Common myeloid progenitor, CD34-positive (primary cell): Measurements from ENCODE around the gene TOP1.
A peak's percentile ranks its signal among the peaks of the same experiment; 100 is the strongest.

Experiments used
- CTCF ChIA-PET: fragments of 350-600 bp; sonication (Branson Sonifier 250); formaldehyde crosslinking; loops from one replicate; lab custom pipeline; 2021; ENCODE audit warnings: antibody characterized with exemption; lab: Charles Lee
- POLR2A ChIA-PET: fragments of 350-600 bp; sonication (Branson Sonifier 250); formaldehyde crosslinking; loops from one replicate; lab custom pipeline; 2021; ENCODE audit warnings: antibody characterized with exemption; lab: Charles Lee
- DNase-seq, 3 donors: peaks; one replicate each; pipeline versions ENCODE4 v3.0.0 to v3.0.0-alpha.2; 2013
- H3K27ac ChIP-seq, 2 experiments: 1 replicate in 1 of 2; 2 replicates in 1 of 2; pipeline ENCODE4 v1.7.0; 2013; ENCODE audit warnings: inconsistent platforms in 2 of 2, low read length in 2 of 2, mild to moderate bottlenecking in 2 of 2, low read depth in 1 of 2, moderate library complexity in 1 of 2; ENCODE audit not compliant: severe bottlenecking in 2 of 2, insufficient read depth in 1 of 2, poor library complexity in 1 of 2
- H3K27me3 ChIP-seq, 5 experiments: replicated peaks in 2 of 5; 1 replicate in 3 of 5; 2 replicates in 2 of 5; pipeline versions ENCODE4 v1.6.1 to v1.7.0; 2013; ENCODE audit warnings: low read length in 4 of 5, mild to moderate bottlenecking in 2 of 5, moderate library complexity in 2 of 5, inconsistent platforms in 1 of 5; ENCODE audit not compliant: insufficient read depth in 5 of 5, control insufficient read depth in 4 of 5
- H3K36me3 ChIP-seq, 4 experiments: 1 replicate in 2 of 4; 2 replicates in 2 of 4; pipeline versions ENCODE4 v1.6.1 to v1.7.0; 2013; ENCODE audit warnings: low read length in 3 of 4, control low read depth in 1 of 4, mild to moderate bottlenecking in 1 of 4; ENCODE audit not compliant: control insufficient read depth in 4 of 4, insufficient read depth in 4 of 4
- H3K4me1 ChIP-seq, 4 experiments: 1 replicate in 3 of 4; 2 replicates in 1 of 4; pipeline versions ENCODE4 v1.6.1 to v1.7.1; 2013; ENCODE audit warnings: low read length in 3 of 4, mild to moderate bottlenecking in 3 of 4, control low read depth in 1 of 4, inconsistent platforms in 1 of 4, moderate library complexity in 1 of 4; ENCODE audit not compliant: control insufficient read depth in 4 of 4, insufficient read depth in 4 of 4; ENCODE audit errors: control extremely low read depth in 1 of 4
- H3K4me3 ChIP-seq, 7 experiments: 1 replicate in 4 of 7; 2 replicates in 3 of 7; pipeline versions ENCODE4 v1.5.1 to v1.7.0; 2013; ENCODE audit warnings: mild to moderate bottlenecking in 7 of 7, low read length in 6 of 7, moderate library complexity in 6 of 7, inconsistent platforms in 2 of 7, low read depth in 2 of 7, control low read depth in 1 of 7; ENCODE audit not compliant: insufficient read depth in 4 of 7, control insufficient read depth in 1 of 7; ENCODE audit errors: extremely low read depth in 1 of 7
- H3K9me3 ChIP-seq, 5 experiments: 1 replicate in 4 of 5; 2 replicates in 1 of 5; pipeline versions ENCODE4 v1.6.1 to v1.7.1; 2013; ENCODE audit warnings: low read length in 4 of 5, mild to moderate bottlenecking in 2 of 5, inconsistent platforms in 1 of 5, low read depth in 1 of 5, moderate library complexity in 1 of 5; ENCODE audit not compliant: control insufficient read depth in 4 of 5, insufficient read depth in 2 of 5; ENCODE audit errors: control extremely low read depth in 1 of 5
- WGBS: methylation state at CpG from one replicate; pipeline ENCODE4 v1.1.5; 2013; ENCODE audit not compliant: insufficient coverage; 5-methylcytosine and 5-hydroxymethylcytosine counted together

The TOP1 gene

DNA sequence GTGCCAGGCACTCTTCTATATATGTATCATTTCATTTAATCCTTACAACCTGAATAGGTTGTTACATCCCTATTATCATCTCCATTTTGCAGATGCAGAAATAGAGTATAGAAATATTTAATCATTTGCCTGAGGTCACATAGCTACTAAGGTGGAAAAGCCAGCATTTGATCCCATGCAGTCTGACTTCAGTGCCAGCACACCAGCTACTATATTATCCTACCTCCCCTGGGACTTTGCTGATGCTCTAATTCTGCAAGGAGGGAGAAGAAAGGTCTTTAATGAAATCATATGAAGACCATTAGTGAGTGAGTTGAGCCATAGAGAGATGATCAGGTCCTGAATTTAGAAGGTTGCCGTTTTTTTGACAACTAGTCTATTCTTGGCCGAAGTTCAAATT is 53.7 kb downstream of the TOP1 start:
- no peak overlapping the region for H3K27ac ChIP-seq
- no peak for DNase-seq
- H3K4me3 ChIP-seq = no peak overlapping the region
- peaks cover 10 to 67% (median 28%) of the 10 kb centered on the region in 4 experiments for H3K36me3 ChIP-seq
- H3K27me3 ChIP-seq = no peaks in the 10 kb centered on the region
- ChIA-PET CTCF (interaction anchor here (0.9 to 2.7 kb wide), 5 partner anchors 10 to 91 kb away, joined by 3 to 10 read pairs (median 4); no protein-coding TSS in a partner anchor), POLR2A (no interaction called here)
- H3K9me3 ChIP-seq = no peaks in the 10 kb centered on the region
- H3K4me1 ChIP-seq = peaks cover 11 to 57% (median 25%) of the 10 kb centered on the region in 4 experiments
- WGBS = no CpG with 5 or more reads among the region's 2 CpGs

DNA sequence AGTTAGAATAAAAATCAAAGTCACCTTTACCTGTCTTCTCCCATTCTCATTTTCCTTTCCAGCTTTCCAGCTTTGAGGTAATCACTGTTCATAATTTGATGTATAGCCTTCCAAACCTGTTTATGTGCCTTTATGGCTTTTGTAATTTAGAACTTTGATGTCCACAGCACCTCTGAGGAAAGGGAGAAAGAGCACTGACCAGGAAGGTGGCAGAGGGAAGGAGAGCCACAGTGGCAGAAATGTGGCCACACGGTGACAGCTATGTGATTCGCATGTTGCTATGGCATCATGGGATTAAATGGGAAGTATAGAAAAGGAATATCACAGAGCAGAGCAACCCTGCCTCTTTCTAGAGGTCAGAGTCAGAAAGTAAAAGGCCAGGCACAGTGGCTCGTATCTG is 57.0 kb downstream of the TOP1 start:
- Histone ChIP-seq H3K36me3 (peaks cover 12 to 62% (median 21%) of the 10 kb centered on the region in 4 experiments), H3K4me1 (peaks cover 16 to 54% (median 29%) of the 10 kb centered on the region in 4 experiments), H3K27me3 (no peaks in the 10 kb centered on the region), H3K9me3 (no peaks in the 10 kb centered on the region), H3K27ac (no peak overlapping the region), H3K4me3 (no peak overlapping the region)
- WGBS = 97% methylated on average over 3 of the region's 3 CpGs
- CTCF ChIA-PET = interaction anchor here (0.8 to 3.5 kb wide), 6 partner anchors 9 to 117 kb away, joined by 3 to 22 read pairs (median 9); no protein-coding TSS in a partner anchor
- DNase-seq = no peak
- POLR2A ChIA-PET = no interaction called here

DNA sequence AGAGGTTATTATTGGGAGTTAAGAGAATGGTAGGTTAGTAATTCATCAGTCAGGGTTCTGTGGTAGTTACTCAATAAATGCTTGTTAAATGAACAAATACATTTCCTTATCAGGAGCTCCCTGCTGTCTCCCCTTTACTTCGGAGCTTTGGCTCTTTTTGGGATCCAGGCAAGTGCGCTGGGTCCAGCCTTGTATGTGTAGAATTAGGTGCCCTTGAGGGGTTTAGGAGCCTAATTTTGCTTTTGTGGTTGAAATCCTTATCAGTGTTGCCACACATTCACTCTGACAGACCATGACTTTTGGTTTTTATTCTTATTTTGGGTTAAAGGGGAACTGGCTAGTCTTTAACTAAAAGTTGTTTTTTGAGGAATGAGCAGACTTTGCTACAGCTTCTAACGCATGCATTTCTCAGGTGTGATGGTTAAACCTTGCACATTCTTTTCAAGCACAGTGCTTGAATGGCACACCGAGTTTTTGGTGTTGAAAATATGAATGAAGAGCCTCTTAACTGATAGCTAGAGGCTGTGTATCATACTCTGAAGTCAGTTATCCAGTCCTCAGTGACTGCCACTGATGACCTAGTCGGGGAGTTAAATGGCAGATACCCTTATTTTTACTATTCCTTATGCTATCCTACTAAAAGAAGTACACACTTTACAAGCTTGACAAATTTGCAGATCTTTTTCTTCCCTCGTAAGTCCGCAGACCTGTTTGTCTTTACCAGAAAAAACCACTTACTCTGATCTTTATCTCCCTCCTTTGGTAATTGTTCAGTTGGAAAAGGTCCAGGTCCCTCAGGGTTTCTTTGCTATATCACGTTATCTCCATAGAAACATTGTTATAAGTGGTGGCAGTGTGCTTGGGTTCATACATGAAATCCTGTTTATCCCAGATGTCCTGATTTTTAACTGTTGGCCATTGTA is 58.0 kb downstream of the TOP1 start:
- WGBS = 5% methylated on average over 3 of the region's 8 CpGs
- Histone ChIP-seq H3K27ac (peak overlapping the region; percentile 55 to 79), H3K4me1 (peaks cover 16 to 43% (median 24%) of the 10 kb centered on the region in 4 experiments), H3K36me3 (peaks cover 5 to 52% (median 19%) of the 10 kb centered on the region in 4 experiments), H3K27me3 (no peaks in the 10 kb centered on the region), H3K9me3 (no peaks in the 10 kb centered on the region), H3K4me3 (peak overlapping the region in 4 of 7 experiments; percentile 21 to 63 (median 33))
- POLR2A ChIA-PET = interaction anchor here (1.3 kb wide), 1 partner anchor 95 kb away, joined by 5 read pairs; no protein-coding TSS in a partner anchor
- peak; percentile 80 to 95 (median 92) for DNase-seq
- CTCF ChIA-PET = interaction anchor here (0.9 to 3.5 kb wide), 12 partner anchors 9 to 120 kb away, joined by 3 to 22 read pairs (median 4); no protein-coding TSS in a partner anchor

- no peaks in the 10 kb centered on the region for H3K27me3 ChIP-seq
- WGBS = no CpG with 5 or more reads among the region's 1 CpG
- peak overlapping the region in 2 of 7 experiments; percentile 40 to 63 for H3K4me3 ChIP-seq
- DNase-seq = no peak
- no peaks in the 10 kb centered on the region for H3K9me3 ChIP-seq
- ChIA-PET CTCF (interaction anchor here (0.9 to 3.5 kb wide), 7 partner anchors 8 to 121 kb away, joined by 3 to 22 read pairs (median 9); no protein-coding TSS in a partner anchor), POLR2A (interaction anchor here (1.2 to 1.3 kb wide), 2 partner anchors 96 to 101 kb away, joined by 3 to 5 read pairs; no protein-coding TSS in a partner anchor)
- H3K4me1 ChIP-seq = peaks cover 16 to 39% (median 24%) of the 10 kb centered on the region in 4 experiments
- peaks cover 11 to 52% (median 19%) of the 10 kb centered on the region in 4 experiments for H3K36me3 ChIP-seq
- peak overlapping the region; percentile 55 to 79 for H3K27ac ChIP-seq
Measured at GRCh38 chr20:41087325-41087685, 58.7 kb downstream of the TOP1 start.

DNA sequence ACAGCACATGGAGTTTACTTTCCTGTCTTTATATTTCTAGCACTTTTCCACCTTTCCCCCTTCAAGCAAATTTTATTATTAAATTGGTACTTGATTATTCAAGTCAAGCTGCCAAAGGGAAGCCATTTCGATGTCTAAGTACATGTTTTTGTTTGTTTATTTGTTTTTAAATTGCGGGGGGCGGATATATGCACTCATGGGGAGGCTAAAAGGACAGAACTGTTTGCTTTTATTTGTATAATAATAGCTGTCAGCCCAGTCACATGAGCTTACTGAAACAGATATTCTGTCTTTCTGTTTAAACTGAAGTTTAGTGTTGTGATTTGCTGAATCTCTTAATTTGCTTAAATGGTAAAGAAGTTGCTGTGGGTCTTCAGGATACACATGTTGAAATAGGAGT is 59.2 kb downstream of the TOP1 start:
- ChIA-PET CTCF (interaction anchor here (0.6 to 3.5 kb wide), 5 partner anchors 8 to 101 kb away, joined by 3 to 22 read pairs (median 9); no protein-coding TSS in a partner anchor), POLR2A (interaction anchor here (1.2 kb wide), 1 partner anchor 102 kb away, joined by 3 read pairs; no protein-coding TSS in a partner anchor)
- no peak for DNase-seq
- H3K9me3 ChIP-seq = no peaks in the 10 kb centered on the region
- H3K27me3 ChIP-seq = no peaks in the 10 kb centered on the region
- peak overlapping the region in 1 of 2 experiments; percentile 79 for H3K27ac ChIP-seq
- peak overlapping the region in 1 of 7 experiments; percentile 33 for H3K4me3 ChIP-seq
- H3K36me3 ChIP-seq = peaks cover 8 to 52% (median 20%) of the 10 kb centered on the region in 4 experiments
- H3K4me1 ChIP-seq = peaks cover 16 to 36% (median 24%) of the 10 kb centered on the region in 4 experiments
- WGBS = 86% methylated on average over 3 of the region's 3 CpGs

- Histone ChIP-seq H3K27ac (no peak overlapping the region), H3K4me3 (no peak overlapping the region), H3K4me1 (peaks cover 16 to 30% (median 24%) of the 10 kb centered on the region in 4 experiments), H3K9me3 (no peaks in the 10 kb centered on the region), H3K36me3 (peaks cover 14 to 52% (median 27%) of the 10 kb centered on the region in 4 experiments), H3K27me3 (no peaks in the 10 kb centered on the region)
- CTCF ChIA-PET = interaction anchor here (1.0 to 12.2 kb wide), 5 partner anchors 11 to 124 kb away, joined by 3 to 165 read pairs (median 3); no protein-coding TSS in a partner anchor
- 100% methylated on average over 1 of the region's 3 CpGs for WGBS
- POLR2A ChIA-PET = interaction anchor here (1.3 kb wide), 1 partner anchor 16 kb away, joined by 4 read pairs; no protein-coding TSS in a partner anchor
- DNase-seq = peak in 1 of 3 donors; percentile 21
Measured at GRCh38 chr20:41089555-41089954, 60.9 kb downstream of the TOP1 start.
